Measurements from ENCODE around the gene SGSM2.

The SGSM2 gene

GRCh38 chr17:2368359-2368758, 31.1 kb downstream of the SGSM2 start:
- TF ChIP-seq, protein P1, sequence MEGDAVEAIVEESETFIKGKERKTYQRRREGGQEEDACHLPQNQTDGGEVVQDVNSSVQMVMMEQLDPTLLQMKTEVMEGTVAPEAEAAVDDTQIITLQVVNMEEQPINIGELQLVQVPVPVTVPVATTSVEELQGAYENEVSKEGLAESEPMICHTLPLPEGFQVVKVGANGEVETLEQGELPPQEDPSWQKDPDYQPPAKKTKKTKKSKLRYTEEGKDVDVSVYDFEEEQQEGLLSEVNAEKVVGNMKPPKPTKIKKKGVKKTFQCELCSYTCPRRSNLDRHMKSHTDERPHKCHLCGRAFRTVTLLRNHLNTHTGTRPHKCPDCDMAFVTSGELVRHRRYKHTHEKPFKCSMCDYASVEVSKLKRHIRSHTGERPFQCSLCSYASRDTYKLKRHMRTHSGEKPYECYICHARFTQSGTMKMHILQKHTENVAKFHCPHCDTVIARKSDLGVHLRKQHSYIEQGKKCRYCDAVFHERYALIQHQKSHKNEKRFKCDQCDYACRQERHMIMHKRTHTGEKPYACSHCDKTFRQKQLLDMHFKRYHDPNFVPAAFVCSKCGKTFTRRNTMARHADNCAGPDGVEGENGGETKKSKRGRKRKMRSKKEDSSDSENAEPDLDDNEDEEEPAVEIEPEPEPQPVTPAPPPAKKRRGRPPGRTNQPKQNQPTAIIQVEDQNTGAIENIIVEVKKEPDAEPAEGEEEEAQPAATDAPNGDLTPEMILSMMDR (conservative IDR thresholded peaks at IDR 0.05; ENCODE audit: low read depth, low read length), result no peak
- H3K4me3 ChIP-seq (ENCODE audit: low read length), result no peak overlapping the region
- no peak for DNase-seq (ENCODE audit: low read depth)

GRCh38 chr17:2369039-2369438, 31.7 kb downstream of the SGSM2 start:
- no peak overlapping the region for H3K4me3 ChIP-seq (ENCODE audit: low read length)
- DNase-seq (ENCODE audit: low read depth), result no peak
- TF ChIP-seq, protein P1 (conservative IDR thresholded peaks at IDR 0.05; ENCODE audit: low read depth, low read length), result no peak

GRCh38 chr17:2369551-2370210, 32.4 kb downstream of the SGSM2 start:
- no peak for DNase-seq (ENCODE audit: low read depth)
- H3K4me3 ChIP-seq (ENCODE audit: low read length), result no peak overlapping the region
- TF ChIP-seq, protein P1 (conservative IDR thresholded peaks at IDR 0.05; ENCODE audit: low read depth, low read length), result peak; percentile 25

DNA sequence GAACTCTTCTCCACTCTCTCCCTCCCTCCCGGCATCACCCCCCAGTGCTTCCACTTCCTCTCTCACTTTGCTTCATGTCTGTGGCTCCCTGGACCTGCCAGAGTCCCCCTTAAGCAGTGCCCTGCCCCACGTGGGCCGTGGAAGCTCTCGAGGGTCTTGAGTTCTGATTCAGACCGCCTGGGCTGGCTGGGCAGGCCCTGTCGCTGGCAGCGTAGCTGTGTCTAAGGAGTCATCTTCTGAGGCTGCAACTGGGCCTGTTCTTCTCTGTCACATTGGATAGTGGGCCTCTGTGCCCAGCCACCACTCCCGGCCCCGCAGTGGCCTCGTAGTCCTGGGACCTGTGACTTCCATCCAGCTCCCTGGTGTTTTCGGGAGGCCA, 32.9 kb downstream of the SGSM2 start:
- H3K4me3 ChIP-seq (ENCODE audit: low read length), result no peak overlapping the region
- TF ChIP-seq, protein P1 (conservative IDR thresholded peaks at IDR 0.05; ENCODE audit: low read depth, low read length), result no peak
- no peak for DNase-seq (ENCODE audit: low read depth)

GRCh38 chr17:2371183-2372130, 34.2 kb downstream of the SGSM2 start:
- H3K4me3 ChIP-seq (ENCODE audit: low read length), result no peak overlapping the region
- TF ChIP-seq, protein P1 (conservative IDR thresholded peaks at IDR 0.05; ENCODE audit: low read depth, low read length), result no peak
- no peak for DNase-seq (ENCODE audit: low read depth)

- DNase-seq (ENCODE audit: low read depth), result no peak
Measured at GRCh38 chr17:2372180-2372579, 34.9 kb downstream of the SGSM2 start.

More at GRCh38 chr17:2372180-2372579, 34.9 kb downstream of the SGSM2 start:
- TF ChIP-seq, protein P1 (conservative IDR thresholded peaks at IDR 0.05; ENCODE audit: low read depth, low read length), result no peak
- no peak overlapping the region for H3K4me3 ChIP-seq (ENCODE audit: low read length)

Measured in retinal pigment epithelial cell (primary cell).